NCI-H2029 treated with DMSO at 0.1 percent for 48 hours (cell line): Measurements from ENCODE around the gene COL5A1.

Source experiments
- DNase-seq: peaks from one replicate; lab custom pipeline; 2025; lab: John Stamatoyannopoulos, UW

The COL5A1 gene

DNA sequence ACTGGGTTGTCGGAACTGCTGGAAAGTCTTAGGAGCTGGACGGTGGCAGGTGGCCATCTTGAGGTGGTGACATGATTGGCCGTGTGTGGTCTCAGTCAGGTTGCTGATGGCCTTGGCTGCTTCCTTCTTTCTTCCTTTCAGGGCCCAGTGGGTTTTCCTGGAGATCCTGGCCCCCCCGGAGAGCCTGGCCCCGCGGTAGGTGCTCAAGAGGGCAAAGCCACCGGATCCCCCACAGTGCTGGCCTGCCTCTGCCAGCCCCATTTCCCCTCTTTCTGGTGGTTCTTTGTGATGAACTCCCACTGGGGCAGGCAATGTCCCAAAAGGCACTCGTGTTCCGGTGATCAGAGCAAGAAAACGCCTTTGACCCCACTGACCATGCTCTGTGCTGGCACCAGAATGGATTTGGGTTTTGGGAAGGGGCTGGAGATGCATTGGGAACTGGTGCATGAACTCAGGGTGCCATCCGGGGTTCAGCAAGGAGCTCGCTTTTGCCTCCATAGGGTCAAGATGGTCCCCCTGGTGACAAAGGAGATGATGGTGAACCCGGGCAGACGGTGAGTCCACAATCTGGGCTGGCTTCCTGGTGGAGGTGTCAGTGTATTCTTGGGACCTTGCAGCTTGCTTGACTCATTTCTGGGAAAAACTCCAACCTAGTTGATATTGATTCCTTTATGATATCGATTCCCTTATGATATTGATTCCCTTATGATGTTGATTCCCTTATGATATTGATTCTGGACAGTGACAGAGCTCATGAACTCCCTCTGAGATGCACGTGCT, 174.0 kb downstream of the COL5A1 start:
- no peak for DNase-seq

DNA sequence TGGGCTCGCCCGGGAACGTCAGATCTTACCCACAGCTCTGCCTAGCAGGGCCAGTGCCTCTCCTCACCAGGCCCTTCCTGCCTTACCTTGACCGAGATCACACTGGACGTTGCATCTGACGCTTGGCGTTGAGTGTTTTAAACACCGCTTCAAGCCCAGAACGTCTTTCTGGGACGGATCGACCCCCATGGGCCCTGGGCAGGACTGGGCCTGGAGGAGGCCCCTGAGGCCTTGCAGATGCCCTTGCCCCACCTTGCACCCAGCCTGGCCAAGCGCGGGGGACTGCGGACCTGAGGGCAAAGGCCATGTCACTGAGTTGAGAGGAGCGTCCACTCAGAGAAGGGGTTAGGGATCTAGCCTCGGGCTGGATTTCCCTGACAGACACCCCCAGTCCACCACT, 174.7 kb downstream of the COL5A1 start:
- no peak for DNase-seq

DNA sequence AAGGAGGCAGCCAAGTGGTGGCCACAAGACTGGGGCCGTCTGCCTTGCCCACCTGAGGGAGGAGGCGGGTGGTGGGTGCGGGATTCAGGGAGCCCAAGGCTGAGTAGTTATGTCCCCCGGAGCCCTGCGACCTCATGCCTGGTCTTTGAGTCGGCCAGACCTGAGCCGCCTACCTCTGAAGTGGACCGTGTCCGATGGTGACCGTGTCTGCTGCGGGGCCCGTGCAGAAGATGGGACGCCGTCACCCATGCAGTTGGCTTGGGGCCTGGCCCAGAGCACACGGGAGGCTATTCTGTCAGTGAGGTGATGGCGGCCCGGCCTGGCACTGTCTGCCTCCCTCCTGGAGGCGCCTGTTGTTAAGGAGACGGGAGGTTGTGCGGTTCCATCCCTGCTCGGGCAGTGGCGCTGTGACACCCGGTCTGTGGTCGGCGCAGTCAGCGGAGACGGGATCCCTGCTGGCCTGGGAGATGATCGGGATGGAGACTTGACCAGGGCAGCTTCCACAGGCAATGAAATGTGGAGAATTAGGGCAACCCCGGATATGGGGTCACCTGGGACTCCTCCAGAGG, 176.5 kb downstream of the COL5A1 start:
- DNase-seq = no peak

DNA sequence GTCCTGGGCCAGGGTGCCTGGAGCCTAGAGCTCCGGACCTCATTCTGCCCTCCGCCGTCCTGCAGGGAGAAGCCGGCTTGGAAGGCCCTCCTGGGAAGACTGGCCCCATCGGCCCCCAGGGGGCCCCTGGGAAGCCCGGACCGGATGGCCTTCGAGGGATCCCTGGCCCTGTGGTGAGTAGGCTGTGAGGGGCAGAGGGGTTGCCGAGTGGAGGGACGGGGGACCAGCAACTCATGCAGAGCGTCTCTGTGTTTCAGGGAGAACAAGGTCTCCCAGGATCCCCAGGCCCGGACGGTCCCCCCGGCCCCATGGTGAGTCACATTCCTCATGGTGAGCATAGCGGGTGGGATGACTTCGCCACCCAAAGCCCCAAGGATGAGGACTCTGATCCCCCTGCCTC, 177.0 kb downstream of the COL5A1 start:
- no peak for DNase-seq

DNA sequence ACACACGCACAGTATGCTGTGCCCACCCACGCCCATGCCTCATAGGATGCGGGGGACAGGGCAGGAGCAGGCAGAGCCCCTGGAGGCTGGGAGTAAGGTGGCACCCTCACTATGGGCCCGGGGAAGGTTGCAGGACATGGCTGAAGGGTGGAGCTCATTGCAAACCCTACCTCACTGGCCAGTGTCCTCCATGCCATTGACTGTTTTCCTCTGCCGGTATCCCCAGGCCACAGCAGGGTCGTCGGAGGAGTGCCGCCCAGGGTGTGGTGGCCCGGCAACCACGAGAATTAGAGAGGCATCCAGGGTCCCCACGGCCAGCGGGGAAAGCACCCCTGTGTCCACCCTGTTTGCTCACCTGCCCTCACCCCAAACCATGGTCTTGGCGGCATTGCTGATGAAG, 179.3 kb downstream of the COL5A1 start:
- no peak for DNase-seq

DNA sequence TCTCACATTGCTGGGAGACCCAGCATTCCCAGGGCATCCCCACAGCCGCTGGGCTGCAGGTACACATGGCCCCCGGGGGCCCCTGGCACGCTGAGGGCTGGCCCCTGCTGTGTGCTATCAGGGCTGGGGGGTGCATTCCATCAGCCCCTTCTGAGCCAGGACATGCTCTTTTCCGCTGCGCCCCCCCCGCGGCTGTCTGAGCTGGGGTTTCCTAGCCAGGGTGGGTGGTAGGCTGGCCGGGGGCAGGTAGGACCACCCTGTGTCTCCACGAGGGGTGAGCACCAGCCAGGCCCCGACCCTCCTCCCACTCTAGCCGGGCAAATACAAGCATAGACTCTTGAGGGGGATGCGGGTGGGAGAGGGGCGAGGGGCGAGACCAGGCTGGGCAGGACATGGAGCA, 180.9 kb downstream of the COL5A1 start:
- DNase-seq = no peak

DNA sequence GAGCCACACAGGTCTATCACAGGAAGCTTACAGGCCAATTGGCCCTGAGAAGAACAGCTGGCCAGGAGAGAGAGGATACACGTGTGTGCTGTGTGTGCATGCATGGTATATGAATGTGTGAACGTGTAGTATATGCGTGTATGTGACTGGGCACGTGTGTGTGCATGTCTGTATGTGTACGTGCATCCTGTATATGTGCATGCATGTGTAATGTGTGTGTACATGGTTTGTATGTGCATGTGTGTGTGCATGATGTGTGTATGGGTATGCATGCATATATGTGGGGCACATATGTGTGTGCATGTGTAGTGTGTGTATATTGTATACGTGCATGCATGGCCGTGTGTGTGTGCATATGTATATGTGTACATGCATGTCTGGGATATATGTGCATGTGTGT, 182.0 kb downstream of the COL5A1 start:
- no peak for DNase-seq

DNA sequence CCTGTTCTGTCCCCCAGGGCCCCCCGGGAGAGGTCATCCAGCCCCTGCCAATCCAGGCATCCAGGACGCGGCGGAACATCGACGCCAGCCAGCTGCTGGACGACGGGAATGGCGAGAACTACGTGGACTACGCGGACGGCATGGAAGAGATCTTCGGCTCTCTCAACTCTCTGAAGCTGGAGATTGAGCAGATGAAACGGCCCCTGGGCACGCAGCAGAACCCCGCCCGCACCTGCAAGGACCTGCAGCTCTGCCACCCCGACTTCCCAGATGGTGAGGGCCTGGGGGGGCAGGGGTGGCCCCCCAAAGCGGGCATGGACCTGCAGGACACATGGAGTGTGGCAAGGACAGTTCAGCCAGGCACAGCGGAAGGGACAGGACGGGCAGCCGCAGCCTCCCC, 183.0 kb downstream of the COL5A1 start:
- DNase-seq = no peak

DNA sequence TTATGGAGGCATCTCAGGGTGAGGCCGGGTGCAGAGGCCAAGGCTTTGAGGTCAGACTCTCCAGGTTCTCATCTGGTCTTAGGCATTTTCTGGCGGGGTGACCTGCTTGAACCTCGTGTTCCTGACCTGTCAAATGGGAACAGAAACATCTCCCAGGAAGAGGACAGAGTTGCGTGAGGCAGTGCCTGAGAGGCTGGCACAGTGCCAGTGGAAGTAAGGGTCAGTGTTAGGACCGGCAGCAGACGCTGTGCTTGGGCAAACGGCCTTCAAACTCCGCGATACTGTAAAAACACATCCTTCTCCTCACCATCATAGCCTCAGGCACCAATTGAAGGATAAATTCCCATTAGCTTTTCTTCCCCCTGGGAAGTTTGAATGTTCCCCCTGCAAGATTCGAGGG, 183.4 kb downstream of the COL5A1 start:
- DNase-seq = no peak

DNA sequence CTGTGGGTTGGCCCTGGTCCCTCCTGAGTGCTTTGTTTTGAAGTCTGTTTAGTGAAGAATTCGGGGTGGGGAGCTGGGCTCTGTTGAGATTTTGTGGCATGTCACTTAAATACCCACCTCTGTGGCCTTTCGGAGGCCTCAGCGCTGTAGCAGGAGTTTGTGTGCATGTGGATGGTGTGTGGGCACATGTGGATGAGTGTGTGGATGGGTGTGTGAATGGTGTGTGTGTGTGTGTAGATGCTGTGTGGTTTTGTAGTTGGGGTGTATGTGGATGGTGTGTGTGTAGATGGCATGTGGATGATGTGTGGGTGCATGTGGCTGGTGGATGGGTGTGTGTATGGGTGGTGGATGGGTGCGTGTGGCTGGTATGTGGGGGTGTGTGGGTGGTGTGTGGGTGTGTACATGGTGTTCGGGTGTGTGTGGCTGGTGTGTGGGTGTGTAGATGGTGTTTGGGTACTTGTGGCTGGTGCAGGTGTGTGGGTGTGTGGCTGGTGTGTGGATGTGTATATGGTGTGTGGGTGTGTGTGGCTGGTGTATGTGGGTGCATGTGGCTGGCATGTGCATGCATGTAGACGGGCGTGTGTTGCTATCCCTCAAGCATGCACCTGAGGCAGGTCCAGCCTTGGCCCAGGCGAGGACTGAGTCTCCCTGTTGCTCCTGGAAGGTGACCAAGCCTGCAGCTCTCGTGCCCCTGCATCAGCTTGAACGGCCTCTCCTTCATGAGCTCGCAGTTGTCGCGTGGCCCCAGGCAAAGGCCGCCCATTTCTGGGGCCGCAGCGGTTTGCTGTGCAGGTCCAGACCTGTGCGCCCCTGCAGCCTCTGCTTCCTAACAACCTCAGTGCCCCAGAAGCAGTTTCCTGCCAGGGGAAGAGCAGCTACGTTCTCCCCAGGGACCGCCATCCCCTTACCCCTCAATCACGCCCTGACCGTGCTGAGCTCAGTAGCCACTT, 185.0 kb downstream of the COL5A1 start:
- no peak for DNase-seq

DNA sequence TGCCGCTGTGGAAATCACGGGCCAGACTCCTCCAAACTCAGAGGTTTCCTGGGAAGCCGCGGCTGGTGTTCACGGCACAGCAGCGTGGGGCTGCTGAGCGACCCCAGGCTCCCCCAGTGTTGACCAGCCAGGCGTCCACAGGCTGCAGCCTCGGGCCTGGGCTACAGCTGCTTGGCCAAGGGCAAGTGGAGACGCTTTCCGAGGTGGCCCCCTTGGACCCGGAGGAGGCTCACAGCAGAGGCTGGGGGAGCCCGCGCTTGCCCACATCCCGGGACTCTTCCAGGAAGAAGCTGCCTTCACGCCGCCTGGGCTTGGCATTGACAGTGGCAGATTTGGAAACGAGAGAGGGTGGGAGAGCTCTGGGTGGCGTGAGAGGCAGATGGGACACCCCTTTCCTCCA, 186.0 kb downstream of the COL5A1 start:
- no peak for DNase-seq

DNA sequence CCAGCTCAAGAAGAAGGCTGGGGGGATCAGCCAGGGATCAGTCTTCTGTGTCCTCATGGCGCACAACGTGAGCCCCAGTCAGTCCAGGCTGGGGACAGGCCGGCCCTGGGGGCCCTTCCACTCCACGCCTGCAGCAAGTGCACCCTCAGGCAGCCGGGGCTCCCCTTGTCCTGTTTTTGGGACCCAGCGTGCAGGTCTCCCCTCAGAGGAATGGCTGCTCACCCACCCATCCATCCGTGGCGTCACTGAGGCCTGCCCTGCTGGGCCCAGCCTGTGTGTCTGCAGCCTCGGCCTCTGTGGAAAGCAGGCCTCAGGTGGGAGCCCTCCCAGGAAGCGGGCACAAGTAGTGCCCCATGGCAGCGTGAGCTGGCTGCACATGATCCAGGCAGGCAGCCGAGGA, 186.4 kb downstream of the COL5A1 start:
- DNase-seq = no peak

DNA sequence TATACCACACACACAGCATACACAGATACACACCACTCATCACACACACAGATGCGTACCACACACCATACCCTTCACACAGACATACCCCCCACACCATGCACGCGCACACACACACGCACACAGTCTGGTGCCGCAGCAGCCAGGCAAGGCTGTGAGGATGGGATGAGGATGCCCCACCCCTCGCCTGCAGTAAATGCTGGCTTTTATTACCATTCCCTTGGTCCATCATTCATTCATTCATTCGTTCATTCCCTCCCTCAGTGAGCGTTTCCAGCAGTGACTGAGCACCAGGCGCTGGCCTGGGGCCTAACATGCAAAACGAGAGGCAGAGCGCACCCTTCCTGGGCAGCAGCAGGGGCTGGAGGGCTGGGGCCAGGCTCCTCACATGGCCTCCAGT, 187.3 kb downstream of the COL5A1 start:
- no peak for DNase-seq

DNA sequence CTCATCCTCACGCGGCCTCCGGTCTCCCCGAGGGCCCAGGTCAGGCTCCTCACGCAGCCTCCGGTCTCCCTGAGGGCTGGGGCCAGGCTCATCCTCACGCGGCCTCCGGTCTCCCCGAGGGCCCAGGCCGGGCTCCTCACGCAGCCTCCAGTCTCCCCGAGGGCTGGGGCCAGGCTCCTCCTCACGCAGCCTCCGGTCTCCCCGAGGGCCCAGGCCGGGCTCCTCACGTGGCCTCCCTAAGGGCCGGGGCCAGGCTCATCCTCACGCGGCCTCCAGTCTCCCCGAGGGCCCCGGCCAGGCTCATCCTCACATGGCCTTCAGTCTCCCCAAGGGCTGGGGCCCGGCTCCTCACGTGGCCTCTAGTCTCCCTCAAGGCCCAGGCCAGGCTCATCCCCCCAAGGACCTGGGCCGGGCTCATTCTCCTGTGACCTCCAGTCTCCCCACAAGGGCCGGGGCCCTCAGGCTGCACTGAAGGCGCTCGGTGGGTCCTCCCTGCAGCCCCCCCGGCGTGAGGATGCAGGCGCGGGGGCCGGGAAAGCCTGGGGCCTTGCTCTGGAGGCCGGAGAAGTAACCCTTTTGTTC, 187.8 kb downstream of the COL5A1 start:
- no peak for DNase-seq

DNA sequence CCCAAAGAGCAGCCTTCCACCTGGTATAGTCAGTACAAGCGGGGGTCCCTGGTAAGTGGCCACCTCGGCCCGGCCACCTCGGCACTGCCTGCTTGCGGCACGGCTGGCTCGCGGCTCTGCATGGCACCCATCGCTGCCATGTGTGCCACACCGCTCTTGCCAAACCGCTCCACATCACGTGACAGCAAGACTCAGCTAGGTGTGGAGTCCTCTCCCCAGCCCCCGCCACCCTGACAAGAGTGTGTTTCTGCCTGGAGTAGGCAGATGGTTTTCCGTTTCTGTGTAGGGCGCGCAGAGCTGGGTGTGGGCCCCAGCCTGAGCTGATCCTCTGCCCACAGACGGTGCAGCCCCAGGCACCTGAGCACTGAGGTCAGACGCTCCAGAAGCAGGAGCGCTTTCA, 188.5 kb downstream of the COL5A1 start:
- no peak for DNase-seq

DNA sequence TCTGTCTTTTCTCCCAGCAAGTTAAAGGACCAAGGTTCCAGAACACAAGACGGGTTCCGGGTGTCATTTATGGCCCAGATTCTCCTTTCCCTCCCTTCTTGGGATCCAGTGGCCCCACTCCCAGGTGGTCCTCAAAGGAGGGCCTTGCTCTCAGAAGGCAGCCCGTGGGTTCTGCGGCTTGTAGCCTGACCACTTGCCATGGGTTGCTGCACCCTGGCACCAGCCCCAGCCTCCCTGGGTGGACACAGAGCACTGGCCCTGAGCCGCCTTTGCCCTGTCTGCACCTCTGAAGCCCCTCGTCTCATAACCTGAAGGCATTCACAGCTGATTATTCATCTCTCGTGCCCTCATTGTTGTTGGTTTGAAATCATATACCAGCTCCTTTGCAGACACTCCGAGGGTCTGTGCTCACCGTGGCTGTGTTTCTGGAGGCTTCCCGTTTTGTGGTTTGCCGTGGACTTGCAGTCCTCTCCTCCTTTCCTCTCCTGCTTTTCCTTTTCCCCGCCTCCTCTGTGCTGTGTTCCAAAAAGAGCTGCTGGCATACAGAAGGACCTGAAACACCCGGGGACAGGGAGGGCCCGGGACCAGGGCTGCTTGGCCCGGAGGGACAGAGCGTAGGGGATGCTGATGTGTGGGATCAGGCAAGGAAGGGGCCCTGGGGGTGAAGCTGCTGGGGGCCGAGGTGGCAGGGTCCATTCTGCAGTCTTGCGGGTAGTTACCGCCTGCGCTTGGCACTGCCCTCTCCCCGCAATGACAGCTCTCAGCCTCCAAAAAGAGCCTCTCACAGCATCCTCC, 189.5 kb downstream of the COL5A1 start:
- DNase-seq = no peak

DNA sequence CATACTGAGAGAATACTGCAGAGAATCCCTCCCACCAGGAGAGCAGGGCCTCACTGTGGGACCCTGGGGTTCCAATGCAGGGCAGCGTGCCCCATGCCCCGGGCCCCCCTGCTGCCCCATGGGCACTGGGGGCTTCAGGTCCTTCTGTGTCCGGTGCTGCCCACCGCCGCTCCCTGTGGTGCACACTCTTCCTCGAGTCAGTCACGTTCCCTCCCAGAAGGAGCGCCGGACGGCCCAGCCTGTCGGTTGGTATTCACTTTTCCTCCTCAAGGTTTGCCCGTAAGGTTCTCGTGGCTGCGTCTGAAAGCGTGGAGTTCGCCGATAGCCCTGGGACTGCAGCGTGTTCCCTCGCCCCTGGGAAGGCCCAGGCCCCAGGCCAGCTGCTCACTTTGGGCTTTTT, 190.9 kb downstream of the COL5A1 start:
- no peak for DNase-seq

DNA sequence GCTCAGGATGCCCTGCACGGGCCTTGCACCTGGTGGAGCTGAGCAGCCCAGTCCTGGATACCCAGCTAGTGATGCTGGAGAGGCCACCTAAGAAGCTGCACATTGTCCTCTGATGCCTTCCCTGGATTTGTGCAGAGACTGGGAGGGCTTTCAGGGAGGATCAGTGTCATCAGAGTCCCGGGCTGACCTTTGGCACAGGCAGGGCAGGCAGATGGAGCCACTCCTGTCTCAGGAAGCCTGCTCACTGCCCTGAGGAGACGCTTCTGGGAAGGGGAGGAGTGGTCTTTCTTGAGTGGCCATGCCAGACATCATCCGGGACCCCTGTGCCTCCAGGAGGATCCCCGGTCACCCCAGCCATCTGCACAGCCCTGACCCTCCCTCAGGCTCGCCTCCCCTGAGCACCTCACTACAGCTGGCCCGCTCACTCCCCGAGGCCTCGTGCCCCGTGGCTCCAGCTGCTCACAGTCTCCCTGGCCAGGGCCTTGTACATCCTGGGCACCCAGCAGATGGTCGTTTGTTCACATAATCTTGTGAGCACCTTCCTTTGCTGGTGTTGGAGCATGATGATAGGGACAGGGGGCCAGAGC, 191.8 kb downstream of the COL5A1 start:
- DNase-seq = no peak

DNA sequence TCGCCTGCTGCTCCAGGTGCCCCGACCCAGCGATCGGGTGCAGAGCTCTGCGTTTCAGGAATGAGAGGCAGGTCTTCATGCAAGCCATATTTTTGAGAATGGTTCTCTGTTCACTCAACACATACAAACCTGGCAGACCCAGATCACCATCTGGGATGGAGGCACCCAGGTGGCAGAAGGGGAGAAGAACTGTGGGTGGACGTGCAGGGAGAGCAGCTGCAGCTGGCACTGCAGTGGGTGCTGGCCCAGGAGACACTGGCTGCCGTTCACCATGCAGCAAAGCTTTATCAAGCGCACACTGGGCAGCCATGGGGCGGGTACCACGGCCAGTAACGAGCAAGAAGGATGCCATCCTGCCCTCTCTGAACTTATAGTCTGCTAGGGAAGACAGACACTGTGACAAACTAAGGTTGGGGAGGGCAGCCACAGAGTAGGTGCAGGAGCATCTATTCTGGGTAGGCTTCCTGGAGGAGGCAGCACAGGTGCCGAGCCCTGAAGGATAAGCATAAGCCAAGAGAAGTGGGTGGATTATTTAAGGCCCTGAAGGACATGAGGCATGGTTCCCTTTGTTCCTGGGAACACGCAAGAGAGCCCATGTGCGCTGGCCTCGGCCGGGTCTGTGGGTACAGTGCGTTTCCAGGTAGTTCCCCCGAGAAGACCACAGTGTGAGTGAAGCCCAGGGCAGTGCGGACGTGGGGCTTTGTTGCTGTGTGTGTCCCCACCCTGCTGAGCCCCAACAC, 192.8 kb downstream of the COL5A1 start:
- DNase-seq = no peak

DNA sequence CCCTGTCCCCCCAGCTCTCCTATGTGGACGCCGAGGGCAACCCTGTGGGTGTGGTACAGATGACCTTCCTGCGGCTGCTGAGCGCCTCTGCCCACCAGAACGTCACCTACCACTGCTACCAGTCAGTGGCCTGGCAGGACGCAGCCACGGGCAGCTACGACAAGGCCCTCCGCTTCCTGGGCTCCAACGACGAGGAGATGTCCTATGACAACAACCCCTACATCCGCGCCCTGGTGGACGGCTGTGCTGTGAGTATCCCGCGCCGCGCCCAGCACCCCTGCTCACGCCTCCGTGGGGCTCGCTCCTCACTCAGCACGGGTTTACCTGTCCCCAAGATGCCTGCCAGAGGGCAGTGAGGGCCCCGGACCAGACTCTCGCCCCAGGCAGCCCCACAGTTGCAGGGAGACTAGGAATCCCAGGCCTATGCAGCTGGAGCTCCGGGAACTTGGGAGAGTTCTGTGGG, 193.4 kb downstream of the COL5A1 start:
- DNase-seq = no peak

DNA sequence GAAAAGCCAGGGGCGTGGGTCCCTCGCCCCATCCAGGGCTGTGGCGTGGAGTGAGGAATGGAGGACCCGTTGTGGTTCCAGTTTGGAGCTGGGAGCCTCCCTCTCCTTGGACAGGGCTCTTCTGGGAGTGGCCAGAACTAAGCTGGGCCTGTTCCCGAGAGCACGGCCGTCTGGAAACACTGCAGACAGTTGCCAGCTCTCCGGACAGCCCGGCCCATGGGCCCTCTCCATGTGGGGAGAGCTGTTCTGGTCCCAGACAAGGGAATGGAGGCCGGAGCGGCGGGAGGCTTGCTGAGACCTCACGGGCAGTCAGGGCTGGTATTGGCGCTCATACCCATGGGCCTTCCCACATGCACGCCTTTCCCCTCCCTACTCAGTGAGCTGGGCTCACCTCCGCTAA, 193.8 kb downstream of the COL5A1 start:
- DNase-seq = no peak
